GM21619 (cell line): ENCODE measurements around the gene FAM210A.
A peak's percentile ranks its signal among the peaks of the same experiment; 100 is the strongest.

Experiments used
- ATAC-seq: cut with Tn5 transposase; IDR thresholded peaks from one replicate; pipeline ENCODE4 v1.9.1; 2021; ENCODE audit not compliant: unreplicated experiment

The FAM210A gene

GRCh38 chr18:13649397-13650390 lies 76.7 kb downstream of the FAM210A start:
- ATAC-seq: no peak

GRCh38 chr18:13647761-13648160 lies 78.6 kb downstream of the FAM210A start:
- ATAC-seq: no peak

- ATAC-seq: no peak
Measured at GRCh38 chr18:13646633-13647032, 79.7 kb downstream of the FAM210A start.

GRCh38 chr18:13645093-13645492 lies 81.3 kb downstream of the FAM210A start:
- ATAC-seq: no peak

DNA sequence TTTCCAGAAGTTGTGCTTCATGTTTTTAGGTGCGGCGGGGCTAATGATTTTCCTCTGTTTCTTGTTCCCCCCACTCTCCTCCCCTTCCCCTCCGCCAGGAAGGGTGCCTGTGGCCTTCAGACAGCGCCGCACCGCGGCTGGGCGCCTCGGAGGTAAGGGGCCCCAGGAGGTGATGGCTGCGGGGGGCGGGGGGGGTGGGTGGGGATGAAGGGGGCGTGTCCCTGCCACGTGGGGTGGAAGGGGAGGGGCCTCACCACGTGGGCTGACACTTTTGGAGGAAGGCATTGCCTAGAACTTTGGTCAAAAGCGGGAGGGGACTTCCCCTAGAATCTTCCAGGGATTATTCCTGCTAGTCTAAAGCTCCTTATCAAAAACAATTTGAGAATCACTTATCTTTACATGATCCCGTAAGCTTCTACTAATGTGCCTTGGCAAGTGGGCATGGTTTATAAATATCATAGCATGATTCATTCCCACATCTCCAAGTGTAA lies 83.1 kb downstream of the FAM210A start:
- ATAC-seq: no peak

DNA sequence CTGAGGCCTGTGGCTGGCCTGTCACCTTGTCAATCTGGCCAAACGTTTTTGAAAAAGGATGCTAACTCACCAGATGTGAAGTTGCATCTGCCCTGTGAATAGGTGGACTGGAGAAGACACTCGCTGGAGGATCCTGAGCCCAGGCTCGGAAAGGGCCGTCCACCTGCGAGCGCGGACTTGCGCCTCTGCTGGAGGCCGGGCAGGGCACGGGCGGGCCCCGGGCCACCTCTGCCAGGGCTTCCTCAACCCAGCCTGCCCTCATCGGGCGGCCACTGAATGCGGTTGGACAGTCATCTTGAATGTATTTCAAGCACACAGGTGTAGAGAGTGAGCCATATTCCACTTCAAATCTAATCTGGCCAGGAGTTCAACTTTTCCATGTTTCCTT lies 83.9 kb downstream of the FAM210A start:
- ATAC-seq: no peak

- no peak for ATAC-seq
Measured at GRCh38 chr18:13641551-13642439, 84.6 kb downstream of the FAM210A start.

GRCh38 chr18:13640266-13640860 lies 86.0 kb downstream of the FAM210A start:
- ATAC-seq: no peak

DNA sequence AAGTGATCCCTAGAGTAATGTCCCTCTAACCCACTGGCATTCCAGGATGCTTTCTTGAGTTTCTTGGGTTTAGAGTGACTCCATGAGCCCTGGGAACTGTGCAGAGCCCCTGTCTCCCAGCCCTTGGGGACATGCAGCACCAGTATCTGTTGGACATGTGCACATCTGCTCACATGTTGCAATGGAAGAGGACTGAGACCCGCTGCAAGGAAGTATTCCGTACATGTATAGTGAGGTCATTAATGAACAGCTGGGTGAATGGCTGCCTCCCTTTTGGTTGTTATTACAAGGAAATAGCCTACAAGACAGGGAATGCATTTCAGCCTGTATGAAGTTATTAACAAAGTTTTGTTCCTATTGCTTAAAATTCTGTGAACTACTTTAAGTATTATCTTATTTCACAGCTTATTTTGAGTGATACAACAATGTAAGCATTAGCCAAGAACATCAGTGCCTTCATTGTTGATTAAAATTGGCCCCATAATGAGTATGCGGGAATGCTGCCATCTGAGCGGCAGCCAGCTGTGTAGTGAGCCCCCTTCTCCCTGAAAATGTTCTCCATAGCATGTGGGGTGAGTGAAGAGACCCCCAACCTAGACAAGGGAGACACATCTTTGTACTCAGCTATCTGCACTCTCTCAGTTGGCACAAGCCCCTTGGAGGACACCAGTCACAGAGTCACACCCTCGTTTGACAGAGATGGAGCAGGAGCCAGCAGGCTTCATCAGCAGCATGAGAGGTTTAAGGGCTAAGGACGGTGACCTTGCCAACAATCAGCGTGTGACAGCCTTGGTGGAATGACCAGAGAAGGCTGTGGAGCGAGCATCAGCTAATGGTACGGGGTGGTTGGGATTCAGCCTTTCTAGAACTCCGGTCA lies 87.4 kb downstream of the FAM210A start:
- ATAC-seq: no peak

DNA sequence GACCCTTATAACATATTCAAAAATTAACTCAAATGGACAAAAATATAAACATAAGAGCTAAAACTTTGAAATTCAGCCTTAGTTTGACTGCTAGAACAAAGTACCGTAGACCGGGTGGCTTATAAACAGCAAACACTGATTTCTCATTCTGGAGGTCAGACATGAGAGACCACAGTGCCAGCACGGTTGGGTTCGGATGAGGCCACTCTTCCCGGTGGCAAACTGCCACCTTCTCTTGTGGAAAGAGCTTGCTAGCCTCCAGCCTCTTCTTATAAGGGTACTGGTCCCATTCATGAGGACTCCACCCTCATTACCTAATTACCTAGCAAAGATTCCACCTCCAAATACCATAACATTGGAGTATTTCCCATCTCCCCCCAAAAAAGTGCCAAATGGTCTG lies 91.3 kb downstream of the FAM210A start:
- no peak for ATAC-seq

DNA sequence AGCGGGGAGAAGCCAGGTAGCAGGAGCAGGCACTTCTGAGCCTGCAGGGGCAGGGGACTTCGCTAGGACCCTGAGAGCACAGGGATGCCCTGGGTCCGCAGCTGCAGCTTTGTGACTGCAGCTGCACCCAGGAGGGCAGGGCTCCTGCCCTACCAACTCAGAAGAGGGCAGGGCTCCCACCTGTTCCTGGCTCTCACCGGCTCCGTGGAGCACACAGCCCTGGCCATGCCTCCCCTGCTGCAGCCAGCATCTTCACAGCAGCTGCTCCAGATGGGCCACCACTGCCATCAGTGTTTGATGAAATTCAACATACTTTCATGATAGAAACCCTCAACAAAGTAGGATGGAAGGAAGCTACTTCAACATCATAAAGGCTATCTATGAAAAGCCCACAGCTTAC lies 92.7 kb downstream of the FAM210A start:
- ATAC-seq: no peak

- no peak for ATAC-seq
Measured at GRCh38 chr18:13630716-13631268, 95.6 kb downstream of the FAM210A start.

DNA sequence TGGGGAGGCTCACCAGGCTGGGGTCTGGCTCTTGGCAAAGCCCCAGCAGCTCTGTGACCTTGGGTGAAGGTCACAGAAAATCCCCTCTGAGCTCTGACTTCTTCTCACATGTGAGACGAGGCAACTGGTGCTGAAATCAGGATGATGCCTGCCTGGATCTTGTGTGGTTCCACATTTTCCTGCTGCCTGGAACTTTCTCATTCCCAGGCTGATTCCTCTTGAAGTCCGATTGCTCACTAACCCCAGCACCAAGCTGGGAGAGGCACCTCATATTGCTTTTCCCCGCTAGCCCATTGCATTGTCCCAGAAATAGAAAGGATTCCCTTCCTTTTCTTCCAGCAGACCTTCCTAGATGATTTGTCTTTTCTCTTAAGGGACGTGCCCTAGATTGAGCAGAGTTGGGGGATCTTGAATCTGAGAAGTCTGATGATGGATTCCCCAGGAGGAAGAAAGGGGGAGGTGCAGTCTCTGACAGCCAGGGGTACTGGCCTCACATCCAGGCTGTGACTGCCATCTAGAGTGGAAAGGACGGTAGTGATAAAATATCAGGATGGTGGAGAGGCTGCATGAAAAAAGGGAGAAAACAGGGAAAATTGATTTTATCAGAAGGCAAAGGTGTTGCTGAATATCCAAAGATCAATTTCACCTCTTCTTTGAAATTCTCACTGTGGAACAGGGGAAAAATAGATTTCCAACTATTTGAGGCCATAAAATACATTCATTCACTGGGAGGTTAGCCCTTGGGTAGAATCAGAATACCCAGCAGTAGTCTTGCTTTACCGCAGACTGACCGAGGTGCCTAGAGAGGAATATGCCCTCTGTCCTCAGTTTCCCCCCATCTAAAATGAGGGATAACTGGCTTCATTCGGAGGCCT lies 96.3 kb downstream of the FAM210A start:
- ATAC-seq: peak; percentile 68

DNA sequence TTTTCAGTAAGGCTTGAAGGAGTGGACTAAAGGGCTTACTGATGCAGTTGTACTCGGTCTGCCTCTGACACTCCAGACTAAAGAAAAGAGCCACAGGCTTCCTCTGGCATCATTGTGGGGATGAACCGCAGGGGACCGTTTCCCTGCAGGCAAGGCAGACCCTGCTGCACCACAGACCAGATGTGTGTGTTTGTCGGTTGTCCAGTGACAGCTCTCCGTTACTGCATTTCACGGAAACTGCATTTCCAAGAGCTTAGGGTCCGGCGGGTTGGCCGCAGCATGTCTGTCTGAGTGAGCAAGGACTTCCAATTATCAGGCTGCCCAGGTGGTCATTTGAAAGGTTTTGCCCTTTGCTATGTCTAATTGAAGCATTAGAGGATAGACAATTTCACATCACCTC lies 98.1 kb downstream of the FAM210A start:
- ATAC-seq: no peak

DNA sequence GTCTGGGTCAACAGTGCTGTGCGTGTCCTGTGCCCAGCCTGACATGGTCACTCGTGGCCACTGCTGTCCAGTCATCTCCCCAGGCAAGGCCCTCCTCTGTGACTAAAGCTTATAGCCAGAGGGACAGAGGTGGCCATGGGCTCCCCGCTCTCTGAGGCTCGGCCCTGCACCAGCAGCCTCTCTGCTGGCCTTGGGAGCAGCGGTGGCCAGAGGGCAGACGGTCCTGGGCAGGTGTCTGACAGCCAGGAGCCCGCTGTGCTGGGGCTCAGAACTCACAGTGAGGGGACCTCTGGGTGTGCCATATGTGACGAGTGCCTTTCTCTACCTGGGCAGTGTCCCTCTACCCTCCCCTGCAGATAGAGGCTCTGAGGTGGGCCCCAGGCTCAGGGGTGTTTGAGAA lies 98.7 kb downstream of the FAM210A start:
- ATAC-seq: no peak

DNA sequence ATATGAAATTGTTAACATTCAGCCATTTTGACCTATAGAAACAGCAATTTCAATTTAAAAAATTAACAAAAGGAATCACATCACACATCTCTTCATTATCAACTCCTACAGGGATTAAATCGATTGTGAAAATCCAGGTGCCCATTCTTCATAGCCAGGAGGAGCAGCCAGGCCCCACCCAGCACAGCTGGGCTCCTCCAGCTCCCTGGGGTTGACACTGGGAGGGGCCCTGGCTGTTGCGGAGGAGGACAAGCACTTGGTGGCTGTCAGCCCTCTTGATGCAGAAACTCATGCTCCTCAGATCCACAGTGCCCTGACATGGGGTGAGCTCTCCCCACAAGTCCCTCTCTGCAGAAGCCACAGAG lies 99.8 kb downstream of the FAM210A start:
- ATAC-seq: no peak

- ATAC-seq: no peak
Measured at GRCh38 chr18:13625843-13626543, 100.4 kb downstream of the FAM210A start.

GRCh38 chr18:13625355-13625754 lies 101.0 kb downstream of the FAM210A start:
- ATAC-seq: no peak
